Measurements from ENCODE around the gene C14orf93. TPM values are rescaled to one million over a fixed set of nuclear protein-coding genes. Genes with fewer than 3 reads are reported as not detected.

Gene C14orf93
- total and polyA plus RNA-seq, 4 donors = 7.5 to 14.9 (median 9.3) TPM

DNA sequence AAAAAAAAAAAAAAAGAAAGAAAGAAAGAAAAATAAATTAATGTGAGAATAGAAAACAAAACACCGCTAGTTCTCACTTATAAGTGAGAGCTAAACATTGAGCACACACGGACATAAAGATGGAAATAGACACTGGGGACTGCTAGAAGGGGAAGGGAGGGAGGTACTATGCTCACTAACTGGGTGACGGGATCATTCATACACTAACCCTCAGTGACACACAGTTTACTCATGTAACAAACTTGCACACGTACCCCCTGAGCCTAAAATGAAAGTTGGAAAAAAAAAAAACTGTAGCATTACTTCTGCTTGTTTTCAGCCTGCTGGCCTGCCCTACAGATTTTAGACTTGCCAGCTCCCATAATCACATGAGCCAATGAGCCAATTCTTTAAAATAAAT is 70.3 kb downstream of the C14orf93 start:
- TF ChIP-seq, protein P1, sequence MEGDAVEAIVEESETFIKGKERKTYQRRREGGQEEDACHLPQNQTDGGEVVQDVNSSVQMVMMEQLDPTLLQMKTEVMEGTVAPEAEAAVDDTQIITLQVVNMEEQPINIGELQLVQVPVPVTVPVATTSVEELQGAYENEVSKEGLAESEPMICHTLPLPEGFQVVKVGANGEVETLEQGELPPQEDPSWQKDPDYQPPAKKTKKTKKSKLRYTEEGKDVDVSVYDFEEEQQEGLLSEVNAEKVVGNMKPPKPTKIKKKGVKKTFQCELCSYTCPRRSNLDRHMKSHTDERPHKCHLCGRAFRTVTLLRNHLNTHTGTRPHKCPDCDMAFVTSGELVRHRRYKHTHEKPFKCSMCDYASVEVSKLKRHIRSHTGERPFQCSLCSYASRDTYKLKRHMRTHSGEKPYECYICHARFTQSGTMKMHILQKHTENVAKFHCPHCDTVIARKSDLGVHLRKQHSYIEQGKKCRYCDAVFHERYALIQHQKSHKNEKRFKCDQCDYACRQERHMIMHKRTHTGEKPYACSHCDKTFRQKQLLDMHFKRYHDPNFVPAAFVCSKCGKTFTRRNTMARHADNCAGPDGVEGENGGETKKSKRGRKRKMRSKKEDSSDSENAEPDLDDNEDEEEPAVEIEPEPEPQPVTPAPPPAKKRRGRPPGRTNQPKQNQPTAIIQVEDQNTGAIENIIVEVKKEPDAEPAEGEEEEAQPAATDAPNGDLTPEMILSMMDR (IDR thresholded peaks at IDR 0.05; ENCODE audit: control extremely low read depth, extremely low read depth) = no peak
- Histone ChIP-seq H3K9ac (ENCODE audit: insufficient read depth in 1 of 2, low read length in 2 of 2) (no peak overlapping the region), H3K9me3 (ENCODE audit: control insufficient read depth in 4 of 4, insufficient read depth in 3 of 4, low read length in 3 of 4) (no peaks in the 10 kb centered on the region), H3K27me3 (ENCODE audit: control insufficient read depth in 3 of 3, insufficient read depth in 3 of 3, low read length in 2 of 3) (no peaks in the 10 kb centered on the region), H3K36me3 (ENCODE audit: control insufficient read depth in 4 of 4, insufficient read depth in 4 of 4, low read length in 4 of 4) (peaks cover 0 to 4% (median 3%) of the 10 kb centered on the region in 4 donors), H3K27ac (ENCODE audit: low read depth in 1 of 2, low read length in 1 of 2) (no peak overlapping the region), H3K4me3 (no peak overlapping the region), H3K4me1 (ENCODE audit: control insufficient read depth in 5 of 5, insufficient read depth in 5 of 5, low read length in 5 of 5) (no peaks in the 10 kb centered on the region)
- DNase-seq (no peak), ATAC-seq (ENCODE audit: insufficient read depth, low FRiP score) (no peak)
- WGBS, 2 donors = 95 to 96% methylated on average over 4 of the region's 4 CpGs

Other genes with a start within 250 kb of the C14orf93 start
- gene OXA1L, start 243.5 kb downstream of the C14orf93 start, total RNA-seq = 10 to 100 TPM; 95.8 to 99.8 TPM
- gene OXA1L, start 243.5 kb downstream of the C14orf93 start, polyA plus RNA-seq = 10 to 100 TPM; 81.3 to 98.6 TPM
- 10 to 100 TPM; 28.0 to 65.2 TPM for gene SLC7A7, start 194.7 kb downstream of the C14orf93 start, total RNA-seq
- gene SLC7A7, start 194.7 kb downstream of the C14orf93 start, polyA plus RNA-seq = 100 to 1,000 TPM in 1 of 2 donors, 10 to 100 TPM in 1; 31.2 to 113 TPM
- gene MRPL52, start 180.3 kb downstream of the C14orf93 start, total RNA-seq = 100 to 1,000 TPM in 1 of 2 donors, 10 to 100 TPM in 1; 27.5 to 102 TPM
- 100 to 1,000 TPM; 105 to 239 TPM for gene MRPL52, start 180.3 kb downstream of the C14orf93 start, polyA plus RNA-seq
- gene MMP14, start 173.6 kb downstream of the C14orf93 start, total RNA-seq = 100 to 1,000 TPM; 121 to 162 TPM
- gene MMP14, start 173.6 kb downstream of the C14orf93 start, polyA plus RNA-seq = 100 to 1,000 TPM; 125 to 144 TPM
- gene LRP10, start 138.4 kb downstream of the C14orf93 start, total RNA-seq = 100 to 1,000 TPM in 1 of 2 donors, 10 to 100 TPM in 1; 55.2 to 148 TPM
- gene LRP10, start 138.4 kb downstream of the C14orf93 start, polyA plus RNA-seq = 100 to 1,000 TPM in 1 of 2 donors, 10 to 100 TPM in 1; 25.7 to 133 TPM
- under 1 TPM in 1 of 2 donors, not detected in 1; 0.92 TPM for gene REM2, start 126.9 kb downstream of the C14orf93 start, total RNA-seq
- gene REM2, start 126.9 kb downstream of the C14orf93 start, polyA plus RNA-seq = under 1 TPM; 0.88 to 0.98 TPM
- 100 to 1,000 TPM in 1 of 2 donors, 10 to 100 TPM in 1; 85.3 to 104 TPM for gene RBM23, start 91.0 kb downstream of the C14orf93 start, total RNA-seq
- gene RBM23, start 91.0 kb downstream of the C14orf93 start, polyA plus RNA-seq = 10 to 100 TPM; 27.7 to 58.1 TPM
- 10 to 100 TPM; 45.6 to 54.7 TPM for gene PRMT5, start 80.8 kb downstream of the C14orf93 start, total RNA-seq
- 10 to 100 TPM; 19.2 to 56.5 TPM for gene PRMT5, start 80.8 kb downstream of the C14orf93 start, polyA plus RNA-seq
- gene HAUS4, start 53.1 kb downstream of the C14orf93 start, total RNA-seq = 10 to 100 TPM; 47.2 to 49.0 TPM
- 10 to 100 TPM; 28.3 to 45.5 TPM for gene HAUS4, start 53.1 kb downstream of the C14orf93 start, polyA plus RNA-seq
- 10 to 100 TPM; 33.8 to 34.2 TPM for gene AJUBA, start 27.6 kb downstream of the C14orf93 start, total RNA-seq
- 10 to 100 TPM in 1 of 2 donors, 1 to 10 TPM in 1; 7.2 to 23.7 TPM for gene AJUBA, start 27.6 kb downstream of the C14orf93 start, polyA plus RNA-seq
- 100 to 1,000 TPM in 1 of 2 donors, 10 to 100 TPM in 1; 64.8 to 107 TPM for gene PSMB5, start 24.8 kb upstream of the C14orf93 start, total RNA-seq
- gene PSMB5, start 24.8 kb upstream of the C14orf93 start, polyA plus RNA-seq = 100 to 1,000 TPM in 1 of 2 donors, 10 to 100 TPM in 1; 94.6 to 147 TPM
- not detected for gene PSMB11, start 32.1 kb upstream of the C14orf93 start, total RNA-seq
- gene PSMB11, start 32.1 kb upstream of the C14orf93 start, polyA plus RNA-seq = not detected
- gene CDH24, start 47.4 kb upstream of the C14orf93 start, total RNA-seq = 1 to 10 TPM; 4.2 to 4.6 TPM
- gene CDH24, start 47.4 kb upstream of the C14orf93 start, polyA plus RNA-seq = 1 to 10 TPM; 2.0 to 4.8 TPM
- 100 to 1,000 TPM; 125 to 154 TPM for gene ACIN1, start 85.0 kb upstream of the C14orf93 start, total RNA-seq
- 100 to 1,000 TPM in 1 of 2 donors, 10 to 100 TPM in 1; 76.3 to 106 TPM for gene ACIN1, start 85.0 kb upstream of the C14orf93 start, polyA plus RNA-seq
- gene C14orf119, start 85.4 kb upstream of the C14orf93 start, total RNA-seq = 10 to 100 TPM; 23.9 to 56.7 TPM
- 10 to 100 TPM; 26.0 to 64.9 TPM for gene C14orf119, start 85.4 kb upstream of the C14orf93 start, polyA plus RNA-seq
- gene CIROP, start 94.8 kb upstream of the C14orf93 start, total RNA-seq = not detected
- gene CIROP, start 94.8 kb upstream of the C14orf93 start, polyA plus RNA-seq = not detected
- under 1 TPM in 1 of 2 donors, not detected in 1; 0.67 TPM for gene CEBPE, start 109.1 kb upstream of the C14orf93 start, total RNA-seq
- gene CEBPE, start 109.1 kb upstream of the C14orf93 start, polyA plus RNA-seq = 1 to 10 TPM in 1 of 2 donors, under 1 TPM in 1; 0.16 to 3.5 TPM
- gene SLC7A8, start 173.5 kb upstream of the C14orf93 start, total RNA-seq = 10 to 100 TPM; 54.4 to 74.0 TPM
- 10 to 100 TPM; 28.1 to 29.5 TPM for gene SLC7A8, start 173.5 kb upstream of the C14orf93 start, polyA plus RNA-seq
- gene RNF212B, start 227.8 kb upstream of the C14orf93 start, total RNA-seq = not detected
- gene RNF212B, start 227.8 kb upstream of the C14orf93 start, polyA plus RNA-seq = under 1 TPM in 1 of 2 donors, not detected in 1; 0.09 TPM